ENCODE results near the gene NACC2.

NACC2 gene

DNA sequence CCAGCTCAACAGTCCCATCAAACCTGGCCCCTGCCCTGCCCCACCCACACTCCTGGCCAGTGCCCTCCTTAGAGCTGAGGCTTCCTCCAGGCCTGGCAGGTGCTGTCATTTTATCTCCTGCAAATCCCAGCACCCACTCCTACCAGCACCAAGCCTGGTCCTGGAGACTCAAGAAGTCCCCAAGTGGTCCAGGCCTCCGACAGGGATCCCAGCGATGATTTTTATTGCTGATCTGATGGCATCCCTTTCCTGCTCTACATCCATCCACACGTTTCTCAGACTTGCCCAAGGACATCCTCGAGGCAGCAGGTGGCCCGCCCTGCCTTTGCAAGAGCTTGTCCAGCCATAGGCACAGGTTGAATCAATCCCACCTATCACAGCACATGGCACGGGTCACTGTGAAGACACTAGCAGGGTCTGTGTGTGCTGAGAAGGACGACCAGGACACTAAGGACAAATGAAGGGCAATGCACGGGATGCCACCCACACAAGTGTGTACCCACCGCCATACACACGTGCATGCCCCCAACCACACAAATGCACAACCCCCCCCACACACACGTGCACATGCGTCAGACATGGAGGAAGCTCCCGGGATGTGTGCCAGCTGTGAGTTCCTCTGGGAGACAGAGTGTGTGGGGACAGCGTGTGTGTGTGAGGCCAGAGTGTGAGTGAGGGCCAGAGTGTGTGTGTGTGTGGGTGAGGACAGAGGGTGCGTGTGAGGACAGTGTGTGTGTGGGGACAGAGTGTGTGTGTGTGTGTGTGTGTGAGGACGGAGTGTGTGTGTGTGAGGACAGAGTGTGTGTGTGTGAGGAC, 71.5 kb downstream of the NACC2 start:
- no peak for TF ChIP-seq ZFX (IDR thresholded peaks at IDR 0.05; ENCODE audit: borderline replicate concordance)
- TF ChIP-seq, protein P1, sequence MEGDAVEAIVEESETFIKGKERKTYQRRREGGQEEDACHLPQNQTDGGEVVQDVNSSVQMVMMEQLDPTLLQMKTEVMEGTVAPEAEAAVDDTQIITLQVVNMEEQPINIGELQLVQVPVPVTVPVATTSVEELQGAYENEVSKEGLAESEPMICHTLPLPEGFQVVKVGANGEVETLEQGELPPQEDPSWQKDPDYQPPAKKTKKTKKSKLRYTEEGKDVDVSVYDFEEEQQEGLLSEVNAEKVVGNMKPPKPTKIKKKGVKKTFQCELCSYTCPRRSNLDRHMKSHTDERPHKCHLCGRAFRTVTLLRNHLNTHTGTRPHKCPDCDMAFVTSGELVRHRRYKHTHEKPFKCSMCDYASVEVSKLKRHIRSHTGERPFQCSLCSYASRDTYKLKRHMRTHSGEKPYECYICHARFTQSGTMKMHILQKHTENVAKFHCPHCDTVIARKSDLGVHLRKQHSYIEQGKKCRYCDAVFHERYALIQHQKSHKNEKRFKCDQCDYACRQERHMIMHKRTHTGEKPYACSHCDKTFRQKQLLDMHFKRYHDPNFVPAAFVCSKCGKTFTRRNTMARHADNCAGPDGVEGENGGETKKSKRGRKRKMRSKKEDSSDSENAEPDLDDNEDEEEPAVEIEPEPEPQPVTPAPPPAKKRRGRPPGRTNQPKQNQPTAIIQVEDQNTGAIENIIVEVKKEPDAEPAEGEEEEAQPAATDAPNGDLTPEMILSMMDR (IDR thresholded peaks at IDR 0.05) = no peak
- no peak overlapping the region for H3K27ac ChIP-seq

DNA sequence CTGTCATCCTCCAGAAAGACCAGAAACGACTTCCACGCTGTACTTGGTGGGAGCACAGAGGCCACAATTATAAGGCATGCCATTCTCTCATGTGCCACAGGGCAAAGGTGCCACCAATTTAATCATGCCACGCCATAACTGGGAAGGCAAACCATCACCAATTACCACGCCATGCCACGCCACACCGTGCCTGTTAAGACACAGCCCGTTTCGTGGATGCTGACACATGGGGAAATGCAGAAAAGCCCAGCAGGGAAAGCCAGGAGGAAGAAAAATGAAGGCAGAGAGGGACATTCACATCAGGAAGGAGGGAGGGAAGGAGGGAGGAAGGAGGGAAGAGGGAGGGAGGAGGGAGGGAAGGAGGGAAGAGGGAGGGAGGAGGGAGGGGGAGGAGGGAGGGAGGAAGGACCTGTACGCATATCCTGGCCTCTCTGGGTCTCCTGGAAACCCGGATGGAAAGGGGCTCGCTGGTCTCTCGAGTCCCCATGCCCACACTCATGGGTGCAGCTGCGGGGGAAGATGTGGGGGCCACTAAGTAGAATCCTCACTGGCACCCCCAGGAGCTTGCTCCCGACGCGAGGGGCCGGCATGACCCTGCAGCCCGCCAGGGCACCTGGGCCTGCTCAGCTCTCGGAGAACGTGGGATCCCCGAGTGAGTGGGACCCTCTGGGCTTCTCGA, 72.2 kb downstream of the NACC2 start:
- TF ChIP-seq ZFX (IDR thresholded peaks at IDR 0.05; ENCODE audit: borderline replicate concordance) = no peak
- H3K27ac ChIP-seq = no peak overlapping the region

DNA sequence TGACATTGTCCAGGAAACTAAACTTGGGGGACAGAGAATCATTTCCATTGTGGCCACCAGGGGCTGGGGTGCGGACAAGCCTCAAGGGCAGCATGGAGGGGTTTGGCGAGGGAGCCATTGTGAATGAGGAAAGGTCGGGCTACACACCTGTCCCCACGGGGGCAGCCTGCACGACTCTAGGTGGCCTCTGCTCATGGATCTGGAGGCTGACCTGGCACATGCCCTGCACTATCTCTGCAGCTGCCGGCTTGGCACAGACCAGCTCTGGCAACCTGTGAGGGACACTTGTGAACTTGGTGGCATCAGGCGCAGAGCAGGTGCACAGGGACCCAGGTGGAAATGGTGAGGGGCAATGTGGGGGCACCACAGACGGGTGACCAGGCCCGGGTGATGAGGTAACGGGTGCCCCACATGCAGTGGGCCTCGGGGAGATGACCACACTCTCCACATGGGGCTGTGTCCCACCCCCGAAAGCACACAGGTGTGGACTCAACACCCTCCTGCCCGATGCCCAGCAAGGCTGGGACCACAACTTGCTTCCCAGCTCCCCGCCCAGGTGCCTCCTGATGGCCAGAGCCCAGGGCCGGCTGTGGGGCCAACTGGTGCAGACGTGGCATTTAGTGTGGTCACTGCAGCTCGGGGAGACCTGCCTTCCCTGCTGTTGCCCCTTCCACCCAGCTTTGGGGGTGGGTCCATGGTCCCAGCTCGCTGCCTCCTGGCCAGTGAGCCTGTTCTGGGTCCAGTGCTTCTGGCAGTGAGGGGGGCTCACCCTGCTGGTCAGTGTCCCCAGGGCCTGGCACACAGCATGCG, 73.0 kb downstream of the NACC2 start:
- no peak for TF ChIP-seq ZFX (IDR thresholded peaks at IDR 0.05; ENCODE audit: borderline replicate concordance)
- TF ChIP-seq, protein P1 (IDR thresholded peaks at IDR 0.05) = no peak
- H3K27ac ChIP-seq = no peak overlapping the region

DNA sequence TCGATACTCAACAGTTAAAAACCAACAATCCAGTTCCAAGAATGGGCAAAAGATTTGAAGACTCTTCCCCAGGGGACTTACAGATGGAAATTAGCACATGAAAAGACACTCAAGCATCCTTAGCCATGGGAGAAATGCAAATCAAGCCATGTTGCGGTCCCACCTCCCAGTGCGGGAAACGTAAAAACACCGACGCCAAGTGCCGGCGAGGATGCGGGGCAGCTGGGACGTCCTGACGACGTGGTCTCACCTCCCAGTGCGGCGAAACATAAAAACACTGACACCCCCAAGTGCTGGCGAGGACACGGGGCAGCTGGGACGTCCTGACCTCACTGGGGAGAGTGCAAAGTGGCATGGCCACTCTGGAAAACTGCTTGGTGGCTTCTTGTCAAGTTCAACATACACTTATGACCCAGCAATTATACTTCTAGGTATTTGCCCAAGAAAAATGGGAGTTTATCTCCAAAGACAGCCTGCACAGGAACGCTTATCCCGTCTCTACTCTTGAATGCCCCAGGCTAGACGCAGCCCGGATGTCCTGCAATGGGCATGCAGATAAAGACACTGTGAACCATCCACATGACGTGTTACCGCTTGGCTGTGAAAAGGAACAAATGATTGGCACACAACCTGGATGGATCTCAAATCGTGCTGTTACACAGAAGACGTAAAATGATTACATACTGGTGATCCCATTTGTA, 73.8 kb downstream of the NACC2 start:
- H3K27ac ChIP-seq = no peak overlapping the region
- TF ChIP-seq, protein P1 (IDR thresholded peaks at IDR 0.05) = no peak
- no peak for TF ChIP-seq ZFX (IDR thresholded peaks at IDR 0.05; ENCODE audit: borderline replicate concordance)

DNA sequence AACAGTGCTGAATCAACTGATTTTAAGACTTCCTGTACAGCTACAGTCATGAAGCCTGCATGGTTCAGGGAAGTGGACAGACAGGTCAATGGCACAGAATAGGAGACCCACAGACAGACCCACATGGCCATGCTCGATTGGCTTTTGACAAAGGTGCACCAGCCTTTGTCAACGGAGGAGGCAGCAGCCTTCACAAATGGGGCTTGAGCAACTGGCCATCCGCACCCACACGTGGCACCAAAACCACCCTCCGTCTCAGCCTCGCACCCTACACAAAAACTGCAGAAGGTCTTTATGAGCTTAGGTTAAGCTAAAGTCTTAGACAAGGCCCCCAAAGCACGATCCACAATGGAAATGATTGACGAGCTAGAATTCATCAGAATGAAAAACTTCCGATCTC, 74.4 kb downstream of the NACC2 start:
- TF ChIP-seq, protein P1 (IDR thresholded peaks at IDR 0.05) = no peak
- TF ChIP-seq ZFX (IDR thresholded peaks at IDR 0.05; ENCODE audit: borderline replicate concordance) = no peak
- H3K27ac ChIP-seq = no peak overlapping the region

DNA sequence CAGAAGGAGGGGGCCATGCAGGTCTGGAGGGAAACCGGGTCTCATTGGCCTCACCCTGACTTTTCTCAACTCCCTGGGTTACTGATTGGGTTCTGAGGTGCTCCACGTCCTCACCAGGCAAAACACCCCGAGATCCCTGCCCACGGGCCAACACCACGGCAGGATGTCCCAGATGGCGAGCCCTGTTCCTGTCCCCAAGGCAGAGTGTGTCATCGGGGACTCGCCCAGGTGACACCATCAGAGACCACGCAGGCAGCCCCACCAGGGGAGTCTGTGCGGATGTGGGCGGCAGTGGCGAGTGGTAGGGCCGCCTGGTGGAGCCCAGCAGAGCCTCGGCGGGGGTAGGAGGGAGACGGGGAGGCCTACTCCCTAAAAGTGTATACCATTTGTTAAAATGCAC, 74.9 kb downstream of the NACC2 start:
- H3K27ac ChIP-seq = no peak overlapping the region
- TF ChIP-seq, protein P1 (IDR thresholded peaks at IDR 0.05) = no peak
- TF ChIP-seq ZFX (IDR thresholded peaks at IDR 0.05; ENCODE audit: borderline replicate concordance) = no peak

DNA sequence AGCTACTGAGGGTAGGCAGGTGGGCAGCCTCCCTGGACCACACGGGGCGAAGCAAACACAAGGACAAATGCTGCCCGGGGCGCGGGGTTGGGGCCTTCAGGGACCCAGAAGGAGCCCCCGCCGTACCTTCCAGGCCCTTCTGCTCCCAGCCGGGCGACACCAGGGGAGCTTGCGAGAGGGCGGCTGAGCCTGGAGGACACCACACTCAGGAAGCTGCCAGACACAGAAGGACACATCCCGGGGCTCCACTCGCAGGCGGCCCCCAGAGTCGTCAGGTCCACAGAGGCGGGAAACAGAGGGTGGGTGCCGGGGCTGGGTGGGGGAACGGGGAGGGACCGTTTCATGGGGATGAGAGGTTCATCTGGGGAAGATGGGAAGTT, 75.4 kb downstream of the NACC2 start:
- no peak overlapping the region for H3K27ac ChIP-seq
- no peak for TF ChIP-seq ZFX (IDR thresholded peaks at IDR 0.05; ENCODE audit: borderline replicate concordance)
- TF ChIP-seq, protein P1 (IDR thresholded peaks at IDR 0.05) = no peak

Data from 22Rv1 (cell line).